Spleen (tissue), 7 donors: ENCODE measurements around the gene RERE.

Experiments used
- POLR2A ChIP-seq, 3 donors: fragments of 450-650 bp; IDR thresholded peaks; one replicate each; pipeline ENCODE4 v1.5.1; 2017; ENCODE audit warnings: antibody characterized with exemption in 3 of 3, mild to moderate bottlenecking in 1 of 3
- TF ChIP-seq, protein P1 (sequence below), 11 experiments: fragments of 200-600 bp in 7 of 11; fragments of 450-650 bp in 4 of 11; sonication (generic) in 4 of 11; IDR thresholded peaks in 8 of 11; conservative IDR thresholded peaks in 3 of 11; 1 replicate in 7 of 11; 2 replicates in 4 of 11; pipeline versions ENCODE4 v1.4.0 to v1.8.0; 2016 to 2021; ENCODE audit warnings: antibody characterized with exemption in 11 of 11, inconsistent platforms in 4 of 11, mild to moderate bottlenecking in 1 of 11
- donor health status: DM: no; HTN: no; CAD: no; lungs with moderate emphysema.
- donor health status: DM: no; HTN: no; CAD: no.
- donor health status: DM: no; HTN: no; CAD: no.

DNA sequence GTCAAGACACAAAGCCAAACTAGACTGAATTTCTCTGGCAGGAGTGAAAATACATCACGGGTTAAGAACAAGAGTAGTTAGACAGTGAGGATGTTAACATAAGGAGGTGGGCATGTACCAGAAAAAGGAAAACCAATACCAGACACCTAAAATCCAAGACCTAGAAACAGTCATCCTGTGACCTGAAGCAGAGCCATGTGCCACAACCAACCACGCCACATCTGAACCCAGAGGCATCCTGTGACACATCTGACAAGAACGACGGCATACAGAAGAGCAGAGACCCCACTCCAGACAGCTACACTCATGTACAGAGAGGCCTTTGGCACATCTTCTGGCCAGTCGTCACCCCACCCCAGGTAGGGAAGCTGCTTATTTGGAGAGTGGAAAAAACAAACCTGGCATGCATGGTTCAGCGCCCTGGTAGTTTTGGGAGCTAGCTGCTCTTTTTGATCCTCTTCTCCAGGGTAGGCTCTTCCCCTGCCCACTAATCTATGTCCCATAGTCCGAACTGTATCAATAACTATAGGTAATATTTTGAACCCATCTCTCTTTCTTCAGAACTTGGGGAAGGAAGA, 427.4 kb downstream of the RERE start:
- TF ChIP-seq, protein P1, sequence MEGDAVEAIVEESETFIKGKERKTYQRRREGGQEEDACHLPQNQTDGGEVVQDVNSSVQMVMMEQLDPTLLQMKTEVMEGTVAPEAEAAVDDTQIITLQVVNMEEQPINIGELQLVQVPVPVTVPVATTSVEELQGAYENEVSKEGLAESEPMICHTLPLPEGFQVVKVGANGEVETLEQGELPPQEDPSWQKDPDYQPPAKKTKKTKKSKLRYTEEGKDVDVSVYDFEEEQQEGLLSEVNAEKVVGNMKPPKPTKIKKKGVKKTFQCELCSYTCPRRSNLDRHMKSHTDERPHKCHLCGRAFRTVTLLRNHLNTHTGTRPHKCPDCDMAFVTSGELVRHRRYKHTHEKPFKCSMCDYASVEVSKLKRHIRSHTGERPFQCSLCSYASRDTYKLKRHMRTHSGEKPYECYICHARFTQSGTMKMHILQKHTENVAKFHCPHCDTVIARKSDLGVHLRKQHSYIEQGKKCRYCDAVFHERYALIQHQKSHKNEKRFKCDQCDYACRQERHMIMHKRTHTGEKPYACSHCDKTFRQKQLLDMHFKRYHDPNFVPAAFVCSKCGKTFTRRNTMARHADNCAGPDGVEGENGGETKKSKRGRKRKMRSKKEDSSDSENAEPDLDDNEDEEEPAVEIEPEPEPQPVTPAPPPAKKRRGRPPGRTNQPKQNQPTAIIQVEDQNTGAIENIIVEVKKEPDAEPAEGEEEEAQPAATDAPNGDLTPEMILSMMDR (IDR thresholded peaks at IDR 0.05 in 8 of 11, conservative IDR thresholded peaks at IDR 0.05 in 3 of 11) = no peak
- no peak for TF ChIP-seq POLR2A (IDR thresholded peaks at IDR 0.05)
